ENCODE results near the gene CLK1. TPM values are rescaled to one million over a fixed set of nuclear protein-coding genes. Genes with fewer than 3 reads are reported as not detected.
A peak's percentile ranks its signal among the peaks of the same experiment; 100 is the strongest.
"Not testable (repeated sequence)": the region's sequence is repeated elsewhere in the genome, so short reads cannot be mapped to it uniquely, and the experiment has no call there.

Gene CLK1
- total RNA-seq, 2 donors from 2014 or later: 49.4 to 59.5 TPM

DNA sequence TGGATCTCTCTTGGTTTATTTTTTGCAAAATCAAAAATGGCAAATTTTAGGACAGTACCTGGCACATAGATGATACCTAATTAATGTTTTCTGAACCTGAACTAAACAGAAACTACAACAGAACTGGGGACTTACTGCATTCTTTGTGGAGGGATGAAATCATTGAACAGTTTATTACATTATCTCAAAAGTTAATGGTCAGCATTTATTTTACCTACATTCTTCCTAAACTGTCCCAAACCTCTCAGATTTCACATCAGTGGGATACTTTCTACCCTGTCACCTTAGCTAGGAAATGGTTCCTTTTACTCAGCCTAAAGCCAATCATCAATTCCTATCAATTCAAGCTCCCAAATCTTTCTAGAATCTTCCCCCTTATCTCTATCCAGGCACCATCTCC, 35.0 kb upstream of the CLK1 start:
- no peaks in the 10 kb centered on the region for H3K36me3 ChIP-seq
- no peak overlapping the region for H3K9ac ChIP-seq (ENCODE audit: low read depth in 2 of 2, low read length in 2 of 2)

GRCh38 chr2:200888704-200889625, 24.5 kb upstream of the CLK1 start, which contains the start of the genes NIF3L1 and PPIL3:
Gene NIF3L1 (plus strand): TSS chr2:200889371. CDS start chr2:200891944, 2,573 bp downstream.
Gene PPIL3 (minus strand): TSS chr2:200889077. CDS start chr2:200887615, 1,462 bp downstream.
- TF ChIP-seq, protein P1, sequence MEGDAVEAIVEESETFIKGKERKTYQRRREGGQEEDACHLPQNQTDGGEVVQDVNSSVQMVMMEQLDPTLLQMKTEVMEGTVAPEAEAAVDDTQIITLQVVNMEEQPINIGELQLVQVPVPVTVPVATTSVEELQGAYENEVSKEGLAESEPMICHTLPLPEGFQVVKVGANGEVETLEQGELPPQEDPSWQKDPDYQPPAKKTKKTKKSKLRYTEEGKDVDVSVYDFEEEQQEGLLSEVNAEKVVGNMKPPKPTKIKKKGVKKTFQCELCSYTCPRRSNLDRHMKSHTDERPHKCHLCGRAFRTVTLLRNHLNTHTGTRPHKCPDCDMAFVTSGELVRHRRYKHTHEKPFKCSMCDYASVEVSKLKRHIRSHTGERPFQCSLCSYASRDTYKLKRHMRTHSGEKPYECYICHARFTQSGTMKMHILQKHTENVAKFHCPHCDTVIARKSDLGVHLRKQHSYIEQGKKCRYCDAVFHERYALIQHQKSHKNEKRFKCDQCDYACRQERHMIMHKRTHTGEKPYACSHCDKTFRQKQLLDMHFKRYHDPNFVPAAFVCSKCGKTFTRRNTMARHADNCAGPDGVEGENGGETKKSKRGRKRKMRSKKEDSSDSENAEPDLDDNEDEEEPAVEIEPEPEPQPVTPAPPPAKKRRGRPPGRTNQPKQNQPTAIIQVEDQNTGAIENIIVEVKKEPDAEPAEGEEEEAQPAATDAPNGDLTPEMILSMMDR (IDR thresholded peaks at IDR 0.05): no peak
- Histone ChIP-seq H3K9me3 (no peaks in the 10 kb centered on the region), H3K4me3 (peak within 1 kb of the TSS; percentile 70)

More for the DNA sequence above, 35.0 kb upstream of the CLK1 start:
- no peak overlapping the region for H3K27ac ChIP-seq
- TF ChIP-seq, protein P1 (IDR thresholded peaks at IDR 0.05): no peak
- H3K4me3 ChIP-seq: no peak overlapping the region
- H3K9me3 ChIP-seq: no peaks in the 10 kb centered on the region
- no peaks in the 10 kb centered on the region for H3K27me3 ChIP-seq
- no peak for DNase-seq
- no peaks in the 10 kb centered on the region for H3K4me1 ChIP-seq
- intact Hi-C loops (cut with DNase I): no loop called here

GRCh38 chr2:200881715-200882249, 17.3 kb upstream of the CLK1 start:
- H3K27ac ChIP-seq; H3K36me3 ChIP-seq; intact Hi-C loops (cut with DNase I); DNase-seq; H3K9ac ChIP-seq (ENCODE audit: low read depth in 2 of 2, low read length in 2 of 2); H3K9me3 ChIP-seq; H3K27me3 ChIP-seq; H3K4me1 ChIP-seq; H3K4me3 ChIP-seq: not testable (repeated sequence)

More at GRCh38 chr2:200888704-200889625, 24.5 kb upstream of the CLK1 start, which contains the start of the genes NIF3L1 and PPIL3:
- Histone ChIP-seq H3K9ac (ENCODE audit: low read depth in 2 of 2, low read length in 2 of 2) (peak within 1 kb of the TSS; percentile 76 to 93), H3K4me1 (peaks cover 3% of the 10 kb centered on the region), H3K36me3 (peaks cover 4% of the 10 kb centered on the region), H3K27me3 (no peaks in the 10 kb centered on the region), H3K27ac (peak within 1 kb of the TSS; percentile 99)
- DNase-seq: peak; percentile 98
- intact Hi-C loops (cut with DNase I): no loop called here

DNA sequence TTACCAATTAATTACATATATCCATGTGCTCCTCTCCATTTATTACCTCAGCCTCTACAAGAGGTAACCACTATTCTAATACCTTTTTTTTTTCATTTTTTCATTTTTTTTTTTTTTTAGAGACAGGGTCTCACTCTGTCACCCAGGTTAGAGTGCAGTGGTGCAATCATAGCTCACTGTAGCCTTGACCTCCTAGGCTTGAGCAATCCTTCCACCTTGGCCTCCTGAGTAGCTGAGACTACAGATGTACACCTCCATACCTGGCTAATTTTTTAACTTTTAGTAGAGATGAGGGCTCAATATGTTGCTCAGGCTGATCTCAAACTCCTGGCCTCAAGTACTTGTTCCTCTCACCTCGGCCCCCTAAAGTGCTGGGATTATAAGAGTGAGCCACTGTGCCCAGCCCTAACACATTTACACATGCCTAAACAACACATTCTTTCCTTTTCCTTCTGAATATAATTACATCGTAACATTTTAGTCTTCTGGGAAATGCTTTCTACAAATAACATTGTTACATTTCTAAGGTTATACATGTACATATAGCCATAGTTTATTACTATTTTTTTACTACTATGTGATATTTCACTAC, 13.9 kb upstream of the CLK1 start:
- no peaks in the 10 kb centered on the region for H3K27me3 ChIP-seq
- no peaks in the 10 kb centered on the region for H3K9me3 ChIP-seq
- DNase-seq: no peak
- H3K4me3 ChIP-seq: no peak overlapping the region
- no peaks in the 10 kb centered on the region for H3K36me3 ChIP-seq
- H3K4me1 ChIP-seq: no peaks in the 10 kb centered on the region
- H3K27ac ChIP-seq: no peak overlapping the region
- TF ChIP-seq, protein P1 (IDR thresholded peaks at IDR 0.05): no peak
- no peak overlapping the region for H3K9ac ChIP-seq (ENCODE audit: low read depth in 2 of 2, low read length in 2 of 2)
- intact Hi-C loops (cut with DNase I): no loop called here

GRCh38 chr2:200877443-200877842, 13.0 kb upstream of the CLK1 start:
- Histone ChIP-seq H3K9ac (ENCODE audit: low read depth in 2 of 2, low read length in 2 of 2) (no peak overlapping the region), H3K27ac (no peak overlapping the region), H3K4me3 (no peak overlapping the region), H3K9me3 (no peaks in the 10 kb centered on the region), H3K27me3 (no peaks in the 10 kb centered on the region), H3K4me1 (no peaks in the 10 kb centered on the region), H3K36me3 (no peaks in the 10 kb centered on the region)
- DNase-seq: no peak
- intact Hi-C loops (cut with DNase I): no loop called here
- TF ChIP-seq, protein P1 (IDR thresholded peaks at IDR 0.05): no peak
